Neural cell (in vitro differentiated cells): ENCODE measurements around the gene FAM210A.

ENCODE experiments used
- CTCF ChIP-seq: fragments of 450-650 bp; IDR thresholded peaks from 2 replicates; pipeline ENCODE4 v1.5.1; 2014; ENCODE audit warnings: antibody characterized with exemption, mild to moderate bottlenecking, moderate library complexity; ENCODE audit not compliant: poor library complexity, severe bottlenecking
- EZH2 ChIP-seq: fragments of 200-600, 300-800 bp; shearing (Covaris generic), sonication (generic); IDR thresholded peaks from 2 replicates; pipeline ENCODE4 v1.6.1; 2014; ENCODE audit warnings: antibody characterized with exemption, low read length, borderline replicate concordance, mild to moderate bottlenecking; ENCODE audit not compliant: insufficient read depth, poor library complexity, severe bottlenecking
- POLR2AphosphoS5 ChIP-seq: IDR thresholded peaks from 2 replicates; pipeline ENCODE4 v1.6.1; 2012

GRCh38 chr18:13712400-13713131 lies 13.8 kb downstream of the FAM210A start:
- TF ChIP-seq POLR2AphosphoS5: no peak
- TF ChIP-seq EZH2: no peak
- no peak for TF ChIP-seq CTCF
